Heart left ventricle (tissue), 16 donors: ENCODE results near the gene MTOR. TPM values are rescaled to one million over a fixed set of nuclear protein-coding genes. Genes with fewer than 3 reads are reported as not detected.
"Not testable (repeated sequence)": the region's sequence is repeated elsewhere in the genome, so short reads cannot be mapped to it uniquely, and the experiment has no call there.

ENCODE experiments used
- ATAC-seq, 4 donors: fragments of 200-7000 bp; cut with Tn5 transposase; one replicate each; pipeline ENCODE4 v1.9.1; 2020 to 2022; ENCODE audit warnings: moderate library complexity in 4 of 4, mild to moderate bottlenecking in 3 of 4, moderate number of reproducible peaks in 1 of 4
- DNase-seq, 5 donors: peaks; one replicate each; pipeline ENCODE4 v3.0.0-alpha.2; 2020
- H3K27ac ChIP-seq, 12 donors: fragments of 200-600 bp; sonication (generic) in 4 of 12; one replicate each; pipeline versions ENCODE4 v1.5.0 to v1.8.0; 2016 to 2022; ENCODE audit warnings: mild to moderate bottlenecking in 2 of 12
- H3K27me3 ChIP-seq, 9 donors: fragments of 200-600 bp; sonication (generic) in 2 of 9; one replicate each; pipeline versions ENCODE4 v1.5.1 to v1.8.0; 2016 to 2022; ENCODE audit warnings: mild to moderate bottlenecking in 3 of 9
- H3K36me3 ChIP-seq, 9 donors: fragments of 200-600 bp; sonication (generic) in 2 of 9; one replicate each; pipeline versions ENCODE4 v1.5.0 to v1.8.0; 2018 to 2022; ENCODE audit warnings: mild to moderate bottlenecking in 2 of 9
- H3K4me1 ChIP-seq, 12 donors: fragments of 200-600 bp; sonication (generic) in 4 of 12; one replicate each; pipeline versions ENCODE4 v1.5.0 to v1.8.0; 2016 to 2022; ENCODE audit warnings: mild to moderate bottlenecking in 3 of 12
- H3K4me3 ChIP-seq, 12 donors: fragments of 200-600 bp; sonication (generic) in 4 of 12; one replicate each; pipeline versions ENCODE4 v1.5.0 to v1.8.0; 2017 to 2022; ENCODE audit warnings: mild to moderate bottlenecking in 9 of 12, moderate library complexity in 4 of 12
- H3K9me3 ChIP-seq, 12 donors: fragments of 200-600 bp; sonication (generic) in 4 of 12; one replicate each; pipeline versions ENCODE4 v1.5.0 to v1.8.0; 2016 to 2022; ENCODE audit warnings: mild to moderate bottlenecking in 1 of 12
- POLR2A ChIP-seq, 2 donors: fragments of 450-650 bp; IDR thresholded peaks; one replicate each; pipeline ENCODE4 v1.6.1; 2017; ENCODE audit warnings: antibody characterized with exemption in 2 of 2, mild to moderate bottlenecking in 2 of 2, moderate library complexity in 2 of 2
- WGBS, 4 donors: extraction: QIAGEN DNeasy Blood & Tissue Kit in 2 of 4; methylation state at CpG; one replicate each; pipeline versions ENCODE4 v1.1.5 to v1.1.7; 2013 to 2018; 5-methylcytosine and 5-hydroxymethylcytosine counted together
- intact Hi-C, 10 donors: fragments of 100-400 bp; cut with DNase I; formaldehyde crosslinking; loops; one replicate each; pipeline versions ENCODE4 v1.11.1 to v1.14.2; 2022
- polyA plus RNA-seq, 2 donors: library from polyadenylated mRNA; stranded (reverse); fragments of 200-250 nt; gene quantifications; one replicate each; pipeline ENCODE4 v1.2.3, GENCODE V29; 2013
- total RNA-seq, 9 donors: library from RNA; depleted of rRNA in 2 of 9; stranded (reverse); fragments of >200 nt in 2 of 9; fragmentation: NEBNext Ultra II Directional in 3 of 9; extraction: Animal tissue kit (Norgen Biotek cat#: 25700) in 3 of 9; gene quantifications; one replicate each; pipeline versions ENCODE4 v1.1.0 to v1.2.4, GENCODE V29; 2016 to 2023
- TF ChIP-seq, protein P1 (sequence below), 12 donors: fragments of 200-600 bp; sonication (generic) in 4 of 12; IDR thresholded peaks; one replicate each; pipeline versions ENCODE4 v1.5.0 to v1.8.0; 2018 to 2022; ENCODE audit warnings: antibody characterized with exemption in 12 of 12, mild to moderate bottlenecking in 5 of 12
- donor health status: ischemic (EF 13 %, LVEDD 7.1; RV severe dilation, severe dysfunction).
- donor health status: healthy with polysubstance abuse.
- donor health status: DM: no; HTN: yes; CAD: no.
- donor health status: DM: no; HTN: no; CAD: no.
- donor health status: ischemic (EF 25% LVEDD 6.9; RV normal size, moderate dysfunction).
- donor health status: ischemic (EF 25% LVEDD 5.7; RV mildly dilated, moderate dysfunction).
- donor health status: healthy.
- donor health status: DM: yes; HTN: yes; CAD: no.
- donor health status: ischemic (EF 35%, LVEDD 5.7; RV mildly dilated, moderate dysfunction).
- donor health status: nonischemic (EF 11% LVEDD 7.7; RV severe dilation, severe dysfunction).
- donor health status: DM: yes; HTN: yes; CAD: no.
- donor health status: PGD.
- donor health status: ischemic (EF 29% LVEDD 5.4; RV normal size, mild dysfunction).
- donor health status: nonischemic (EF 23%, LVEDD 6.1; RV moderate dilation, normal function).

The MTOR gene
- total and polyA plus RNA-seq, 11 donors: 17.4 to 43.6 (median 36.7) TPM

GRCh38 chr1:11080931-11081330, 181.4 kb downstream of the MTOR start:
- Histone ChIP-seq H3K4me1 (no peaks in the 10 kb centered on the region), H3K36me3 (peaks cover 4 to 85% (median 71%) of the 10 kb centered on the region in 9 donors), H3K27me3 (no peaks in the 10 kb centered on the region), H3K4me3 (no peak overlapping the region), H3K27ac (no peak overlapping the region), H3K9me3 (no peaks in the 10 kb centered on the region)
- intact Hi-C loops: no loop called here
- ATAC-seq (no peak), DNase-seq (no peak)
- WGBS, 4 donors: 87 to 91% (median 87%) methylated on average over 12 of the region's 12 CpGs
- TF ChIP-seq POLR2A (IDR thresholded peaks at IDR 0.05): no peak
- TF ChIP-seq, protein P1, sequence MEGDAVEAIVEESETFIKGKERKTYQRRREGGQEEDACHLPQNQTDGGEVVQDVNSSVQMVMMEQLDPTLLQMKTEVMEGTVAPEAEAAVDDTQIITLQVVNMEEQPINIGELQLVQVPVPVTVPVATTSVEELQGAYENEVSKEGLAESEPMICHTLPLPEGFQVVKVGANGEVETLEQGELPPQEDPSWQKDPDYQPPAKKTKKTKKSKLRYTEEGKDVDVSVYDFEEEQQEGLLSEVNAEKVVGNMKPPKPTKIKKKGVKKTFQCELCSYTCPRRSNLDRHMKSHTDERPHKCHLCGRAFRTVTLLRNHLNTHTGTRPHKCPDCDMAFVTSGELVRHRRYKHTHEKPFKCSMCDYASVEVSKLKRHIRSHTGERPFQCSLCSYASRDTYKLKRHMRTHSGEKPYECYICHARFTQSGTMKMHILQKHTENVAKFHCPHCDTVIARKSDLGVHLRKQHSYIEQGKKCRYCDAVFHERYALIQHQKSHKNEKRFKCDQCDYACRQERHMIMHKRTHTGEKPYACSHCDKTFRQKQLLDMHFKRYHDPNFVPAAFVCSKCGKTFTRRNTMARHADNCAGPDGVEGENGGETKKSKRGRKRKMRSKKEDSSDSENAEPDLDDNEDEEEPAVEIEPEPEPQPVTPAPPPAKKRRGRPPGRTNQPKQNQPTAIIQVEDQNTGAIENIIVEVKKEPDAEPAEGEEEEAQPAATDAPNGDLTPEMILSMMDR (IDR thresholded peaks at IDR 0.05): no peak

DNA sequence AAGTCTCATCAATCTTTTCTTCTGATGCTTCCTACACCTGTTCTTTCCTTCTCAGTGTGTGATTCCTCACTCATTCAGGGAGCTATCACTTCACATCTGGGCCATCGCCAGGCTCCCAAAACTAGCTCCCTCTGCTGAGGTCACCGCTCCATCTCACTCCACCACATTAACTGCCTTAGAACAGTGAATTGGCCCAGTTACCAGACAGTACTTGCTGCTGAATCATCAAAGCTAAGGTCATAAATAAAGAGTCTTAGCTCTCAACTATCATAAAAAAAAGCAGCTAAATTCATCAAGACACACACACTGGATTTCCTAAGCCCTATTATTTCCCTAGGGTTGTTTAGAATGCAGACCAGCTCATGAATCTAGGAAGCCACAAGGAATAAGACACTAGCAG, 183.7 kb downstream of the MTOR start:
- Histone ChIP-seq H3K27me3 (no peaks in the 10 kb centered on the region), H3K36me3 (peaks cover 4 to 96% (median 93%) of the 10 kb centered on the region in 9 donors), H3K4me1 (no peaks in the 10 kb centered on the region), H3K27ac (no peak overlapping the region), H3K9me3 (no peaks in the 10 kb centered on the region), H3K4me3 (no peak overlapping the region)
- ATAC-seq (no peak), DNase-seq (no peak)
- intact Hi-C loops: no loop called here
- TF ChIP-seq, protein P1 (IDR thresholded peaks at IDR 0.05): no peak
- no peak for TF ChIP-seq POLR2A (IDR thresholded peaks at IDR 0.05)
- 94 to 98% (median 95%) methylated on average over 2 of the region's 2 CpGs for WGBS, 4 donors

- WGBS, 4 donors: 94 to 98% (median 96%) methylated on average over 7 of the region's 7 CpGs
- DNase-seq, H3K9me3 ChIP-seq, H3K27ac ChIP-seq, H3K4me1 ChIP-seq, H3K27me3 ChIP-seq, ATAC-seq, H3K4me3 ChIP-seq, intact Hi-C loops: not testable (repeated sequence)
- peaks cover 4 to 98% (median 96%) of the 10 kb centered on the region in 9 donors for H3K36me3 ChIP-seq
Observed at GRCh38 chr1:11073398-11073797, 189.0 kb downstream of the MTOR start.

- intact Hi-C loops: no loop called here
- peaks cover 4 to 100% (median 98%) of the 10 kb centered on the region in 9 donors for H3K36me3 ChIP-seq
- no peaks in the 10 kb centered on the region for H3K4me1 ChIP-seq
Observed at GRCh38 chr1:11072216-11072917, 190.0 kb downstream of the MTOR start.

More at GRCh38 chr1:11072216-11072917, 190.0 kb downstream of the MTOR start:
- ATAC-seq (no peak), DNase-seq (no peak)
- Histone ChIP-seq H3K9me3 (no peaks in the 10 kb centered on the region), H3K27ac (no peak overlapping the region), H3K4me3 (no peak overlapping the region), H3K27me3 (no peaks in the 10 kb centered on the region)
- WGBS, 4 donors: 69 to 84% (median 73%) methylated on average over 13 of the region's 13 CpGs
- no peak for TF ChIP-seq POLR2A (IDR thresholded peaks at IDR 0.05)
- TF ChIP-seq, protein P1 (IDR thresholded peaks at IDR 0.05): no peak
